H1 (cell line): ENCODE data around the gene CDH1. TPM values are rescaled to one million over a fixed set of nuclear protein-coding genes. Genes with fewer than 3 reads are reported as not detected.

Experiments used
- CTCF ChIA-PET: fragments of 300-600 bp; sonication (Branson Sonifier 250); formaldehyde crosslinking; loops from one replicate; lab custom pipeline; 2021; ENCODE audit not compliant: partially characterized antibody; lab: Charles Lee
- POLR2A ChIA-PET: fragments of 300-600 bp; sonication (Branson Sonifier 250); formaldehyde crosslinking; loops from one replicate; lab custom pipeline; 2021; ENCODE audit warnings: inconsistent platforms; ENCODE audit not compliant: partially characterized antibody; lab: Charles Lee
- DNase-seq, 2 experiments: peaks; one replicate each; pipeline versions ENCODE4 v3.0.0 to v3.0.0-alpha.2; 2010 to 2022; ENCODE audit warnings: low spot score in 2 of 2, low read depth in 1 of 2, mixed read lengths in 1 of 2
- FAIRE-seq: peaks from 2 replicates; lab custom pipeline; 2011; peaks lifted over from hg19 to GRCh38; lab: Jason Lieb, UNC
- H2AFZ ChIP-seq: 2 replicates; pipeline ENCODE4 v1.8.1; 2012; ENCODE audit warnings: low read length, inconsistent platforms
- H2AK5ac ChIP-seq: 2 replicates; pipeline ENCODE4 v1.6.1; 2013; ENCODE audit warnings: low read depth, low read length
- H2BK120ac ChIP-seq: replicated peaks from 2 replicates; pipeline ENCODE3; 2013; ENCODE audit warnings: low read depth, low read length, inconsistent platforms
- H2BK12ac ChIP-seq: 2 replicates; pipeline ENCODE4 v1.6.1; 2013; ENCODE audit warnings: low read depth, low read length
- H2BK15ac ChIP-seq: 2 replicates; pipeline ENCODE4 v1.6.1; 2013; ENCODE audit warnings: low read length
- H2BK20ac ChIP-seq: 2 replicates; pipeline ENCODE4 v1.6.1; 2013; ENCODE audit warnings: low read length
- H2BK5ac ChIP-seq: 2 replicates; pipeline ENCODE4 v1.6.1; 2013; ENCODE audit warnings: low read depth, low read length
- H3K14ac ChIP-seq: 2 replicates; pipeline ENCODE4 v1.6.1; 2013; ENCODE audit warnings: inconsistent platforms; ENCODE audit not compliant: insufficient read length
- H3K18ac ChIP-seq: 2 replicates; pipeline ENCODE4 v1.6.1; 2013; ENCODE audit warnings: low read length; ENCODE audit errors: extremely low read depth
- H3K23ac ChIP-seq: 2 replicates; pipeline ENCODE4 v1.6.1; 2013; ENCODE audit warnings: inconsistent platforms; ENCODE audit not compliant: insufficient read length
- H3K23me2 ChIP-seq: 2 replicates; pipeline ENCODE4 v1.6.1; 2013; ENCODE audit warnings: low read depth, low read length
- H3K27ac ChIP-seq: 2 replicates; pipeline ENCODE4 v1.6.1; 2011; ENCODE audit warnings: low read depth, low read length, inconsistent platforms
- H3K27me3 ChIP-seq, 4 experiments: replicated peaks in 1 of 4; 1 replicate in 1 of 4; 2 replicates in 3 of 4; pipeline versions ENCODE4 v1.6.1 to v1.8.1; 2011 to 2013; ENCODE audit warnings: low read length in 3 of 4, mild to moderate bottlenecking in 3 of 4, inconsistent platforms in 2 of 4, mixed read lengths in 2 of 4, moderate library complexity in 1 of 4; ENCODE audit not compliant: control insufficient read depth in 3 of 4, insufficient read depth in 3 of 4; ENCODE audit errors: extremely low read depth in 1 of 4
- H3K36me3 ChIP-seq, 4 experiments: 2 replicates each; pipeline versions ENCODE4 v1.6.1 to v1.8.1; 2011 to 2013; ENCODE audit warnings: mild to moderate bottlenecking in 4 of 4, low read length in 3 of 4, moderate library complexity in 2 of 4, control low read depth in 1 of 4, inconsistent platforms in 1 of 4; ENCODE audit not compliant: insufficient read depth in 4 of 4, control insufficient read depth in 2 of 4
- H3K4ac ChIP-seq: replicated peaks from 2 replicates; pipeline ENCODE3; 2013; ENCODE audit warnings: low read length, low read depth, mixed read lengths, inconsistent platforms; ENCODE audit not compliant: insufficient read length
- H3K4me1 ChIP-seq, 4 experiments: replicated peaks in 1 of 4; 1 replicate in 1 of 4; 2 replicates in 3 of 4; pipeline versions ENCODE4 v1.6.1 to v1.8.1; 2011 to 2013; ENCODE audit warnings: low read length in 3 of 4, inconsistent platforms in 2 of 4, mixed read lengths in 1 of 4; ENCODE audit not compliant: insufficient read depth in 4 of 4, control insufficient read depth in 3 of 4
- H3K4me2 ChIP-seq, 2 experiments: 2 replicates each; pipeline versions ENCODE4 v1.6.1 to v1.8.1; 2011 to 2013; ENCODE audit warnings: low read depth in 2 of 2, low read length in 2 of 2, control low read depth in 1 of 2, inconsistent platforms in 1 of 2, mild to moderate bottlenecking in 1 of 2; ENCODE audit not compliant: insufficient read depth in 1 of 2
- H3K4me3 ChIP-seq, 4 experiments: fragments of 200-600, 300-600 bp in 1 of 4; sonication (generic), shearing (Covaris generic), sonication (Bioruptor Twin) in 1 of 4; 2 replicates each; pipeline versions ENCODE4 v1.5.1 to v1.8.1; 2011 to 2016; ENCODE audit warnings: low read length in 4 of 4, low read depth in 3 of 4, control low read depth in 2 of 4, inconsistent platforms in 2 of 4, mild to moderate bottlenecking in 2 of 4, mixed read lengths in 1 of 4, moderate library complexity in 1 of 4; ENCODE audit not compliant: insufficient read depth in 2 of 4; ENCODE audit errors: extremely low read depth in 1 of 4
- H3K56ac ChIP-seq: replicated peaks from 2 replicates; pipeline ENCODE3; 2013; ENCODE audit warnings: low read depth, mild to moderate bottlenecking, mixed read lengths, low read length, inconsistent platforms; ENCODE audit not compliant: insufficient read length
- H3K79me1 ChIP-seq: 2 replicates; pipeline ENCODE4 v1.6.1; 2013; ENCODE audit warnings: low read depth, low read length, control low read depth
- H3K79me2 ChIP-seq, 2 experiments: 2 replicates each; pipeline versions ENCODE4 v1.6.1 to v1.8.1; 2012 to 2013; ENCODE audit warnings: low read length in 2 of 2, mild to moderate bottlenecking in 2 of 2, inconsistent platforms in 1 of 2; ENCODE audit not compliant: insufficient read depth in 2 of 2, control insufficient read depth in 1 of 2
- H3K9ac ChIP-seq, 4 experiments: replicated peaks in 1 of 4; 1 replicate in 1 of 4; 2 replicates in 3 of 4; pipeline versions ENCODE4 v1.6.1 to v1.8.1; 2011 to 2013; ENCODE audit warnings: low read depth in 3 of 4, low read length in 3 of 4, control low read depth in 2 of 4, mild to moderate bottlenecking in 2 of 4, moderate library complexity in 2 of 4, inconsistent platforms in 1 of 4; ENCODE audit errors: extremely low read depth in 1 of 4
- H3K9me3 ChIP-seq, 2 experiments: 2 replicates each; pipeline versions ENCODE4 v1.6.1 to v1.8.1; 2012 to 2013; ENCODE audit warnings: mild to moderate bottlenecking in 2 of 2, moderate library complexity in 2 of 2, control low read depth in 1 of 2, inconsistent platforms in 1 of 2, low read depth in 1 of 2, low read length in 1 of 2, mixed read lengths in 1 of 2; ENCODE audit not compliant: insufficient read depth in 2 of 2
- H4K20me1 ChIP-seq, 2 experiments: replicated peaks in 1 of 2; 2 replicates each; pipeline versions ENCODE3 to v1.8.1; 2011 to 2013; ENCODE audit warnings: inconsistent platforms in 2 of 2, low read length in 2 of 2, mild to moderate bottlenecking in 1 of 2; ENCODE audit not compliant: insufficient read depth in 2 of 2, control insufficient read depth in 1 of 2
- H4K5ac ChIP-seq: 2 replicates; pipeline ENCODE4 v1.6.1; 2013; ENCODE audit warnings: low read length, low read depth, mixed read lengths, inconsistent platforms; ENCODE audit not compliant: insufficient read length
- H4K8ac ChIP-seq: 2 replicates; pipeline ENCODE4 v1.8.0; 2013; ENCODE audit warnings: mild to moderate bottlenecking, moderate library complexity, low read length, inconsistent platforms; ENCODE audit not compliant: insufficient read depth; ENCODE audit errors: extremely low read depth
- H4K91ac ChIP-seq: replicated peaks from 2 replicates; pipeline ENCODE3; 2013; ENCODE audit warnings: low read length, mixed read lengths, inconsistent platforms; ENCODE audit not compliant: insufficient read length
- CEBPB ChIP-seq: IDR thresholded peaks from 2 replicates; pipeline ENCODE4 v1.6.1; 2012; ENCODE audit warnings: low read depth, low read length
- CHD2 ChIP-seq: IDR thresholded peaks from 2 replicates; pipeline ENCODE4 v1.6.1; 2012; ENCODE audit warnings: low read length, improper control_type of control experiment
- CTBP2 ChIP-seq: IDR thresholded peaks from 2 replicates; pipeline ENCODE4 v1.7.0; 2011; ENCODE audit warnings: borderline replicate concordance, mild to moderate bottlenecking, moderate library complexity, mixed read lengths, low read length; ENCODE audit not compliant: insufficient read depth, insufficient read length
- CTCF ChIP-seq, 3 experiments: IDR thresholded peaks; 1 replicate in 2 of 3; 2 replicates in 1 of 3; pipeline versions ENCODE4 v1.5.1 to v1.6.1; 2011; ENCODE audit warnings: low read length in 3 of 3, mild to moderate bottlenecking in 3 of 3, inconsistent platforms in 2 of 3, low read depth in 1 of 3, moderate library complexity in 1 of 3; ENCODE audit not compliant: insufficient read depth in 1 of 3; ENCODE audit errors: control extremely low read depth in 1 of 3
- JUN ChIP-seq: IDR thresholded peaks from 2 replicates; pipeline ENCODE4 v1.6.1; 2011; ENCODE audit warnings: low read depth, mild to moderate bottlenecking, improper control_type of control experiment, low read length
- NANOG ChIP-seq: IDR thresholded peaks from 2 replicates; pipeline ENCODE4 v1.6.1; 2011; ENCODE audit warnings: low read length, low read depth, mild to moderate bottlenecking, inconsistent platforms; ENCODE audit not compliant: insufficient read depth, poor library complexity, severe bottlenecking
- PHF8 ChIP-seq: fragments of 200-600 bp; sonication (generic); conservative IDR thresholded peaks from 2 replicates; pipeline ENCODE4 v1.7.1; 2012; ENCODE audit warnings: low read depth, mild to moderate bottlenecking, inconsistent platforms, low read length, moderate library complexity
- RFX5 ChIP-seq: IDR thresholded peaks from 2 replicates; pipeline ENCODE4 v1.6.1; 2011; ENCODE audit warnings: low read depth, low read length, improper control_type of control experiment, borderline replicate concordance
- SP1 ChIP-seq: IDR thresholded peaks from 2 replicates; pipeline ENCODE4 v1.6.1; 2011; ENCODE audit warnings: low read depth, low read length
- SP2 ChIP-seq: IDR thresholded peaks from 2 replicates; pipeline ENCODE4 v1.6.1; 2012; ENCODE audit warnings: mild to moderate bottlenecking, low read length, inconsistent platforms
- TEAD4 ChIP-seq: IDR thresholded peaks from 2 replicates; pipeline ENCODE4 v1.6.1; 2012; ENCODE audit warnings: low read depth, low read length, inconsistent platforms, mixed read lengths
- WGBS, 2 experiments: shearing (Covaris generic) in 1 of 2; methylation state at CpG; one replicate each; pipeline versions ENCODE4 v1.1.6 to v1.1.7; 2013 to 2015; ENCODE audit warnings: low lambda C conversion rate in 2 of 2, mixed read lengths in 2 of 2, inconsistent platforms in 1 of 2, low coverage in 1 of 2, missing lambda C conversion rate in 1 of 2; ENCODE audit not compliant: insufficient replicate concordance in 2 of 2, insufficient coverage in 1 of 2, insufficient read length in 1 of 2; ENCODE audit errors: extremely low coverage in 1 of 2, missing lambda C conversion rate in 1 of 2; 5-methylcytosine and 5-hydroxymethylcytosine counted together
- polyA plus RNA-seq, 7 experiments: library from polyadenylated mRNA; depleted of rRNA in 3 of 7; stranded (reverse) in 5 of 7; unstranded in 2 of 7; fragments of >200 nt in 5 of 7; fragments of 200-250 nt in 2 of 7; gene quantifications; 1 replicate in 5 of 7; 2 replicates in 1 of 7; 4 replicates in 1 of 7; pipeline versions ENCODE4 v1.2.1 to v1.2.3, GENCODE V29; 2011 to 2013; ENCODE audit warnings: missing spikeins in 2 of 7, mixed read lengths in 2 of 7
- total RNA-seq: library from RNA; stranded (reverse); fragmentation: NEBNext Ultra II Directional; extraction: Animal tissue kit (Norgen Biotek cat#: 25700); gene quantifications from 2 replicates; pipeline ENCODE4 v1.2.1, GENCODE V29; 2021

Gene CDH1
- total and polyA plus RNA-seq, 2 of the 8 experiments (the other 6 are each of a cell fraction or from before 2014, with no cell fraction given): 133 to 265 TPM

DNA sequence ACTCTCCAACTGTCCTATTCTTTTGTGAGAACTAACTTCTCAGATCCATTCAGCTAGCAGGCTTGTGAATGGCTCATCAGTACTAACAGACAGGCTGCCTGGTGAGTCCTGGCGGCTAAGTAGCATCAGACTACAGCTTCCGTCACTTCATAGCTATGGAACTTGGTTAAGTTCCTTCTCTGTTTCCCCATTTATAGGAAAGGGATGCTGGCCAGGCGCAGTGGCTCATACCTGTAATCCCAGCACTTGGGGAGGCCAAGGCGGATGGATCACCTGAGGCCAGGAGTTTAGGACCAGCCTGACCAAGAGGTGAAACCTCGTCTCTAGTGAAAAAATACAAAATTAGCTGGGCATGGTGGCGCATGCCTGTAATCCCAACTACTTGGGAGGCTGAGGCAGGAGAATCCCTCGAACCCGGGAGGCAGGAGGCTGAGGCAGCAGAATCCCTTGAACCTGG, 56.3 kb downstream of the CDH1 start:
- no peak overlapping the region for H4K91ac ChIP-seq
- H3K27ac ChIP-seq: no peak overlapping the region
- H3K4ac ChIP-seq: no peak overlapping the region
- H3K9ac ChIP-seq: no peak overlapping the region
- no peak overlapping the region for H2AFZ ChIP-seq
- H2BK120ac ChIP-seq: no peak overlapping the region
- H3K56ac ChIP-seq: no peak overlapping the region
- no peaks in the 10 kb centered on the region; a peak in 1 of 8 replicates for H3K36me3 ChIP-seq
- H2BK20ac ChIP-seq: no peak overlapping the region
- no peaks in the 10 kb centered on the region for H3K27me3 ChIP-seq
- H3K79me2 ChIP-seq: peaks cover 0 to 41% of the 10 kb centered on the region in 2 experiments; a peak in 2 of 4 replicates
- peaks cover 10 to 40% (median 26%) of the 10 kb centered on the region in 4 experiments for H3K4me1 ChIP-seq
- peak overlapping the region; percentile 28 for H4K5ac ChIP-seq
- DNase-seq (no peak), FAIRE-seq (no peak)
- ChIA-PET POLR2A (interaction anchor here (0.9 to 5.2 kb wide), 7 partner anchors 14 to 203 kb away, joined by 3 to 30 read pairs (median 4); partner anchors contain the start of gene CDH1), CTCF (interaction anchor here (1.1 to 2.8 kb wide), 4 partner anchors 8 to 273 kb away, joined by 3 to 16 read pairs (median 3); no protein-coding TSS in a partner anchor)
- H3K14ac ChIP-seq: no peak overlapping the region
- H3K9me3 ChIP-seq: no peaks in the 10 kb centered on the region
- no peaks in the 10 kb centered on the region for H3K23me2 ChIP-seq
- H3K79me1 ChIP-seq: peaks cover 3% of the 10 kb centered on the region; the same call in 1 of the 2 replicates
- H4K8ac ChIP-seq: no peak overlapping the region
- no peak overlapping the region for H2BK15ac ChIP-seq
- H3K4me2 ChIP-seq: peak overlapping the region; percentile 12 to 18; a peak in 1 of 4 replicates
- H4K20me1 ChIP-seq: no peaks in the 10 kb centered on the region
- H3K18ac ChIP-seq: peak overlapping the region; percentile 42; the same call in 1 of the 2 replicates
- H2BK5ac ChIP-seq: peak overlapping the region; percentile 29; the same call in 1 of the 2 replicates
- 0 out of 2 replicates have a peak overlapping the region, but pooled peaks have one; percentile 18 for H2BK12ac ChIP-seq
- H2AK5ac ChIP-seq: peak overlapping the region; percentile 68; the same call in 1 of the 2 replicates
- H3K4me3 ChIP-seq: no peak overlapping the region
- H3K23ac ChIP-seq: no peak overlapping the region
- 84% methylated on average over 8 of the region's 8 CpGs; no CpG with 5 or more reads in 1 of the 2 experiments for WGBS, 2 experiments
- TF ChIP-seq CTCF (IDR thresholded peaks at IDR 0.05; ENCODE audit: control extremely low read depth in 1 of 3, insufficient read depth in 1 of 3, low read depth in 1 of 3, low read length in 3 of 3) (no peak), CHD2 (no peak), SP1 (no peak), SP2 (no peak), JUN (no peak), PHF8 (no peak), NANOG (no peak), CEBPB (no peak), CTBP2 (no peak), TEAD4 (no peak), RFX5 (no peak)
